Measurements from ENCODE around the gene CXorf65.
A peak's percentile ranks its signal among the peaks of the same experiment; 100 is the strongest.

CXorf65 gene

GRCh38 chrX:71107245-71107644 lies 705 bp upstream of the CXorf65 start:
- no peak for DNase-seq (ENCODE audit: low read depth)

- DNase-seq (ENCODE audit: low read depth) = no peak
Measured at GRCh38 chrX:71105628-71106027, 912 bp downstream of the CXorf65 start.

GRCh38 chrX:71103110-71103983 lies 3.2 kb downstream of the CXorf65 start:
- peak; percentile 10 for DNase-seq (ENCODE audit: low read depth)

GRCh38 chrX:71102292-71102691 lies 4.2 kb downstream of the CXorf65 start:
- DNase-seq (ENCODE audit: low read depth) = no peak

- no peak for DNase-seq (ENCODE audit: low read depth)
Measured at GRCh38 chrX:71100581-71101505, 5.7 kb downstream of the CXorf65 start.

GRCh38 chrX:71099736-71100135 lies 6.8 kb downstream of the CXorf65 start:
- no peak for DNase-seq (ENCODE audit: low read depth)

- no peak for DNase-seq (ENCODE audit: low read depth)
Measured at GRCh38 chrX:71098951-71099506, 7.5 kb downstream of the CXorf65 start.

GRCh38 chrX:71098302-71098701 lies 8.2 kb downstream of the CXorf65 start:
- DNase-seq (ENCODE audit: low read depth) = peak; percentile 56

GRCh38 chrX:71096760-71097032 lies 9.8 kb downstream of the CXorf65 start:
- no peak for DNase-seq (ENCODE audit: low read depth)

- peak; percentile 54 for DNase-seq (ENCODE audit: low read depth)
Measured at GRCh38 chrX:71095981-71096759, 10.4 kb downstream of the CXorf65 start.

- DNase-seq (ENCODE audit: low read depth) = peak; percentile 86
Measured at GRCh38 chrX:71095555-71095980, 11.0 kb downstream of the CXorf65 start, which contains the start of gene FOXO4. Gene FOXO4 (plus strand): TSS chrX:71095851. CDS start chrX:71096529, 678 bp downstream.

GRCh38 chrX:71095033-71095432 lies 11.5 kb downstream of the CXorf65 start:
- DNase-seq (ENCODE audit: low read depth) = no peak

GRCh38 chrX:71091263-71091662 lies 15.3 kb downstream of the CXorf65 start:
- no peak for DNase-seq (ENCODE audit: low read depth)

GRCh38 chrX:71085900-71086299 lies 20.6 kb downstream of the CXorf65 start:
- no peak for DNase-seq (ENCODE audit: low read depth)

- DNase-seq (ENCODE audit: low read depth) = no peak
Measured at GRCh38 chrX:71082822-71083221, 23.7 kb downstream of the CXorf65 start.

- DNase-seq (ENCODE audit: low read depth) = no peak
Measured at GRCh38 chrX:71082124-71082647, 24.4 kb downstream of the CXorf65 start.

- DNase-seq (ENCODE audit: low read depth) = peak; percentile 15
Measured at GRCh38 chrX:71081330-71082123, 25.0 kb downstream of the CXorf65 start.

- DNase-seq (ENCODE audit: low read depth) = no peak
Measured at GRCh38 chrX:71070531-71070930, 36.0 kb downstream of the CXorf65 start.

- DNase-seq (ENCODE audit: low read depth) = peak; percentile 94
Measured at GRCh38 chrX:71068044-71068918, 38.3 kb downstream of the CXorf65 start, which contains the start of gene SNX12. Gene SNX12 (minus strand): TSS chrX:71068334. CDS start chrX:71068306, 28 bp downstream.

- DNase-seq (ENCODE audit: low read depth) = no peak
Measured at GRCh38 chrX:71067712-71068043, 38.9 kb downstream of the CXorf65 start.
